Astrocyte (in vitro differentiated cells and primary cell): ENCODE measurements around the gene ASB7. TPM values are rescaled to one million over a fixed set of nuclear protein-coding genes. Genes with fewer than 3 reads are reported as not detected.
A peak's percentile ranks its signal among the peaks of the same experiment; 100 is the strongest.

Experiments
- DNase-seq: peaks from one replicate; pipeline ENCODE4 v3.0.0-alpha.2; 2010; ENCODE audit warnings: low read depth
- FAIRE-seq: peaks from 2 replicates; lab custom pipeline; 2011; peaks lifted over from hg19 to GRCh38; lab: Jason Lieb, UNC
- H2AFZ ChIP-seq: 2 replicates; pipeline ENCODE4 v1.6.0; 2012; ENCODE audit warnings: low read depth, low read length, inconsistent platforms
- H3K27ac ChIP-seq: 2 replicates; pipeline ENCODE4 v1.5.1; 2011; ENCODE audit warnings: low read depth, low read length, inconsistent platforms
- H3K27me3 ChIP-seq: 2 replicates; pipeline ENCODE4 v1.6.0; 2011; ENCODE audit warnings: low read length, inconsistent platforms; ENCODE audit not compliant: insufficient read depth
- H3K36me3 ChIP-seq: 2 replicates; pipeline ENCODE4 v1.5.1; 2011; ENCODE audit warnings: low read length, inconsistent platforms; ENCODE audit not compliant: insufficient read depth
- H3K4me1 ChIP-seq: 2 replicates; pipeline ENCODE4 v1.5.1; 2011; ENCODE audit warnings: low read length, inconsistent platforms; ENCODE audit not compliant: insufficient read depth
- H3K4me2 ChIP-seq: 2 replicates; pipeline ENCODE4 v1.6.0; 2012; ENCODE audit warnings: low read length, inconsistent platforms
- H3K4me3 ChIP-seq: 2 replicates; pipeline ENCODE4 v1.5.1; 2011; ENCODE audit warnings: low read depth, mild to moderate bottlenecking, low read length, inconsistent platforms; ENCODE audit not compliant: insufficient read depth
- H3K79me2 ChIP-seq: 2 replicates; pipeline ENCODE4 v1.6.0; 2012; ENCODE audit warnings: mild to moderate bottlenecking, low read length, inconsistent platforms; ENCODE audit not compliant: insufficient read depth
- H3K9ac ChIP-seq: 2 replicates; pipeline ENCODE4 v1.6.0; 2012; ENCODE audit warnings: mild to moderate bottlenecking, low read length, inconsistent platforms
- H3K9me3 ChIP-seq: 2 replicates; pipeline ENCODE4 v1.5.1; 2012; ENCODE audit warnings: low read depth, mild to moderate bottlenecking, low read length, inconsistent platforms; ENCODE audit not compliant: insufficient read depth
- H4K20me1 ChIP-seq: 2 replicates; pipeline ENCODE4 v1.6.0; 2012; ENCODE audit warnings: low read length, inconsistent platforms; ENCODE audit not compliant: insufficient read depth
- H3K27ac Mint-ChIP-seq: one replicate; pipeline ENCODE4 v1.8.0; 2021; ENCODE audit warnings: mild to moderate bottlenecking, mixed read lengths; ENCODE audit not compliant: unreplicated experiment
- H3K27me3 Mint-ChIP-seq: one replicate; pipeline ENCODE4 v1.8.0; 2021; ENCODE audit warnings: low read depth, mixed read lengths; ENCODE audit not compliant: unreplicated experiment
- H3K36me3 Mint-ChIP-seq: one replicate; pipeline ENCODE4 v1.8.0; 2021; ENCODE audit warnings: low read depth, mixed read lengths; ENCODE audit not compliant: unreplicated experiment
- H3K4me1 Mint-ChIP-seq: one replicate; pipeline ENCODE4 v1.8.0; 2021; ENCODE audit warnings: low read depth, mixed read lengths; ENCODE audit not compliant: unreplicated experiment
- H3K4me3 Mint-ChIP-seq: one replicate; pipeline ENCODE4 v1.8.0; 2021; ENCODE audit warnings: mild to moderate bottlenecking, moderate library complexity, mixed read lengths; ENCODE audit not compliant: unreplicated experiment
- H3K9me3 Mint-ChIP-seq: one replicate; pipeline ENCODE4 v1.8.0; 2021; ENCODE audit warnings: mild to moderate bottlenecking, mixed read lengths; ENCODE audit not compliant: unreplicated experiment
- EZH2 ChIP-seq: IDR thresholded peaks from 2 replicates; pipeline ENCODE4 v1.6.1; 2012; ENCODE audit warnings: mild to moderate bottlenecking, low read length, inconsistent platforms; ENCODE audit not compliant: insufficient read depth
- total RNA-seq: library from RNA; stranded (reverse); gene quantifications from 2 replicates; pipeline ENCODE4 v1.2.1, GENCODE V29; 2021
- TF ChIP-seq, protein P1 (sequence below): IDR thresholded peaks from 2 replicates; pipeline ENCODE4 v1.5.1; 2011; ENCODE audit warnings: low read depth, mild to moderate bottlenecking, inconsistent platforms, low read length, moderate library complexity; ENCODE audit not compliant: insufficient read depth

Gene ASB7
- total RNA-seq, 1 donor from 2014 or later: 14.4 TPM

DNA sequence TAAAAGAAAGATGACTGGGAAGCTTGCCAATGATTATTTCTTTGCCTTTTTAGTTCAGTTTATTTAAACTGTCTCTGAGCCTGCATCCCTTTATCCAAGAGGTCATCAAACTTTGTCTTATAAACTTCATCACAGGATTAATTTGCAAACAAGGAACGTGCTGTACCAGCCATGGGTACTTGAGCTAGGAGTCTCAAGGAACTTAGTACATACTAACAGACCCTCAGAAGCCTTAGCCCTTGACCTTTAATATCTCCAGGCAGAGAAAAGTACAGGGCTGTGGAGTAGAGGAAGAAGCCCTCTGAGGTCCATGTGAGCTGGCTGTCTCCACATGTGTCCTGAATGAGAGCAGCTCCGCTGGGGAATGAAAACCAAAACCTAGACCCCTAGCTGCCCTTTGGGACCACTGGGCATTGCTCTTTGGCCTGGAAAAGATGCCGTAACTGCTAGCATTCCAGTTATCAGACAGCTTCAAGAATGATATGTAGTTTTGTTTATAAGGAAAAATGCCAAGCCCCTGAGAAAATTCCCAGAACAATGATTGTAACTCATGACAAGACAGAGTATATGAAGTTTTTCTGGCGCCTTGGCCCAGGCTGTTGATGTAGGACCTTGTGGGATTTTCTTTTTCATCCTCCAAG is 92.1 kb downstream of the ASB7 start:
- H3K36me3 ChIP-seq: no peaks in the 10 kb centered on the region
- peak; percentile 88 for DNase-seq
- no peak overlapping the region for H3K9ac ChIP-seq
- Mint-ChIP-seq H3K27ac (no peak overlapping the region), H3K9me3 (peaks cover 3% of the 10 kb centered on the region), H3K4me1 (peaks cover 9% of the 10 kb centered on the region), H3K36me3 (no peaks in the 10 kb centered on the region), H3K4me3 (no peak overlapping the region), H3K27me3 (peaks cover 34% of the 10 kb centered on the region)
- no peaks in the 10 kb centered on the region for H3K79me2 ChIP-seq
- TF ChIP-seq, protein P1, sequence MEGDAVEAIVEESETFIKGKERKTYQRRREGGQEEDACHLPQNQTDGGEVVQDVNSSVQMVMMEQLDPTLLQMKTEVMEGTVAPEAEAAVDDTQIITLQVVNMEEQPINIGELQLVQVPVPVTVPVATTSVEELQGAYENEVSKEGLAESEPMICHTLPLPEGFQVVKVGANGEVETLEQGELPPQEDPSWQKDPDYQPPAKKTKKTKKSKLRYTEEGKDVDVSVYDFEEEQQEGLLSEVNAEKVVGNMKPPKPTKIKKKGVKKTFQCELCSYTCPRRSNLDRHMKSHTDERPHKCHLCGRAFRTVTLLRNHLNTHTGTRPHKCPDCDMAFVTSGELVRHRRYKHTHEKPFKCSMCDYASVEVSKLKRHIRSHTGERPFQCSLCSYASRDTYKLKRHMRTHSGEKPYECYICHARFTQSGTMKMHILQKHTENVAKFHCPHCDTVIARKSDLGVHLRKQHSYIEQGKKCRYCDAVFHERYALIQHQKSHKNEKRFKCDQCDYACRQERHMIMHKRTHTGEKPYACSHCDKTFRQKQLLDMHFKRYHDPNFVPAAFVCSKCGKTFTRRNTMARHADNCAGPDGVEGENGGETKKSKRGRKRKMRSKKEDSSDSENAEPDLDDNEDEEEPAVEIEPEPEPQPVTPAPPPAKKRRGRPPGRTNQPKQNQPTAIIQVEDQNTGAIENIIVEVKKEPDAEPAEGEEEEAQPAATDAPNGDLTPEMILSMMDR: no peak
- no peak for TF ChIP-seq EZH2
- H4K20me1 ChIP-seq: no peaks in the 10 kb centered on the region
- FAIRE-seq: no peak
- H3K4me1 ChIP-seq: peaks cover 7% of the 10 kb centered on the region
- H3K27me3 ChIP-seq: no peaks in the 10 kb centered on the region
- no peak overlapping the region for H3K27ac ChIP-seq
- no peak overlapping the region for H3K4me2 ChIP-seq
- H3K9me3 ChIP-seq: no peaks in the 10 kb centered on the region
- H2AFZ ChIP-seq: no peak overlapping the region
- no peak overlapping the region for H3K4me3 ChIP-seq

- TF ChIP-seq, protein P1: no peak
- no peak for TF ChIP-seq EZH2
- H3K27ac ChIP-seq: no peak overlapping the region
- H3K9ac ChIP-seq: no peak overlapping the region
- no peaks in the 10 kb centered on the region for H3K79me2 ChIP-seq
- FAIRE-seq (peak; percentile 9), DNase-seq (no peak)
- Mint-ChIP-seq H3K36me3 (no peaks in the 10 kb centered on the region), H3K4me3 (no peak overlapping the region), H3K27me3 (peaks cover 32% of the 10 kb centered on the region), H3K9me3 (peaks cover 3% of the 10 kb centered on the region), H3K27ac (no peak overlapping the region), H3K4me1 (peaks cover 9% of the 10 kb centered on the region)
- no peaks in the 10 kb centered on the region for H4K20me1 ChIP-seq
- no peaks in the 10 kb centered on the region for H3K27me3 ChIP-seq
- no peak overlapping the region for H3K4me3 ChIP-seq
- H3K9me3 ChIP-seq: no peaks in the 10 kb centered on the region
- H3K36me3 ChIP-seq: no peaks in the 10 kb centered on the region
- no peak overlapping the region for H2AFZ ChIP-seq
- H3K4me1 ChIP-seq: peaks cover 7% of the 10 kb centered on the region
- H3K4me2 ChIP-seq: no peak overlapping the region
Observed at GRCh38 chr15:100695048-100695447, 92.7 kb downstream of the ASB7 start.

DNA sequence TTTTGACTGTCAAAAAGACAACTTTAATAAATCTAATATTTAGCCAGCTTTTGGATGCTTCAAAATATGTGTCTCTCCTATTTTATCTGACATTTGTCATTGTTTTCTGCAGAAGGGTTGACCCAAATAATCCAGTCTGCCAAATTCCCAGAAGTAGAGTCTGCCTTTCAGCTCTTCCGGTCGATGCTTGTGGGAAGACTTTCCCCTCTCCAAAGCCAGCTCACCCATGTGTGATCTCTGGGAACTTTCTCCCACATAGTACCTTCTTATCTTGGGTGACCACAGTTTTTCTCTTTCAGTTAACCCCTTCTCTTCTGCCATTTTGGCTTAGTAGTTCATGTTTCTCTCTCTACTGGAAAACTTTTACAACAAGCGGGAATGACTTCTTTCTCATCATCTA is 94.1 kb downstream of the ASB7 start:
- peaks cover 27% of the 10 kb centered on the region for H3K27me3 Mint-ChIP-seq
- no peak overlapping the region for H3K4me3 Mint-ChIP-seq
- Histone ChIP-seq H2AFZ (no peak overlapping the region), H3K4me2 (no peak overlapping the region), H3K4me1 (peaks cover 7% of the 10 kb centered on the region), H3K79me2 (no peaks in the 10 kb centered on the region), H3K4me3 (no peak overlapping the region), H3K9me3 (no peaks in the 10 kb centered on the region), H3K27me3 (no peaks in the 10 kb centered on the region), H3K9ac (no peak overlapping the region), H3K27ac (no peak overlapping the region), H3K36me3 (no peaks in the 10 kb centered on the region), H4K20me1 (no peaks in the 10 kb centered on the region)
- peaks cover 3% of the 10 kb centered on the region for H3K9me3 Mint-ChIP-seq
- TF ChIP-seq, protein P1: no peak
- DNase-seq (peak; percentile 85), FAIRE-seq (no peak)
- H3K36me3 Mint-ChIP-seq: no peaks in the 10 kb centered on the region
- no peak overlapping the region for H3K27ac Mint-ChIP-seq
- peaks cover 9% of the 10 kb centered on the region for H3K4me1 Mint-ChIP-seq
